GM19193 (cell line): ENCODE data around the gene CBL.

Experiments used
- POLR2A ChIP-seq: IDR thresholded peaks from 4 replicates; pipeline ENCODE4 v1.6.1; 2011; ENCODE audit not compliant: insufficient read depth, insufficient read length; ENCODE audit errors: extremely low read depth

Gene CBL

DNA sequence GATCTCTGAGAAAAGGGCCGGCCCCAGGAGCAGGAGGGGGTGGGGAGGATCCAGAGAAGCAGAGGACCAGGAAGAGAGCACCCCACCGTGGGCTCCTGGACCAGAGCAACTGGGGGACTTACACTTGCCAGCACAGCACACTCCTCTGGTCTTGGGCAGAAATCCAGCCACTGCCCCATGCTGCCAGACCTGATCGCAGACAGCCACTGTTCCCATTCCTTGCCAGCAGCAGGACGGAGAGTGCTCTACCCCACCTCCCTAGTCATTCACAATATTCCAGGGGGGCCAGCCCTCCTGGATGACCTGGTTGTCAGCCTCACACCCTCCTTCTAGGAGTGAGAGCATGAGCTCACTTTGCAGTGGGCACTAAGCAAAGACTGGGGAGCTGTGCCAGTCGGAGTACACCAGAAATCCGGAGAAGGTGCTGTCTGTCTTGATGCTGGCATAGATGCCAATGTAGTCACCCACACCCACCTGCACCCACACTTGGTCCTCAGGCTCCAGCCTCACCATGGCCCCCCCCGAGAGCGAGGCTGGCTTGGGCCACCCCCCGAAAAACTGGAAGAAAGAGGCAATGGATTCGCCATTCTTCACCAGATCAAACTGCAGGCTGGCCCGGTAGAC, 132.9 kb downstream of the CBL start:
- TF ChIP-seq POLR2A = no peak

DNA sequence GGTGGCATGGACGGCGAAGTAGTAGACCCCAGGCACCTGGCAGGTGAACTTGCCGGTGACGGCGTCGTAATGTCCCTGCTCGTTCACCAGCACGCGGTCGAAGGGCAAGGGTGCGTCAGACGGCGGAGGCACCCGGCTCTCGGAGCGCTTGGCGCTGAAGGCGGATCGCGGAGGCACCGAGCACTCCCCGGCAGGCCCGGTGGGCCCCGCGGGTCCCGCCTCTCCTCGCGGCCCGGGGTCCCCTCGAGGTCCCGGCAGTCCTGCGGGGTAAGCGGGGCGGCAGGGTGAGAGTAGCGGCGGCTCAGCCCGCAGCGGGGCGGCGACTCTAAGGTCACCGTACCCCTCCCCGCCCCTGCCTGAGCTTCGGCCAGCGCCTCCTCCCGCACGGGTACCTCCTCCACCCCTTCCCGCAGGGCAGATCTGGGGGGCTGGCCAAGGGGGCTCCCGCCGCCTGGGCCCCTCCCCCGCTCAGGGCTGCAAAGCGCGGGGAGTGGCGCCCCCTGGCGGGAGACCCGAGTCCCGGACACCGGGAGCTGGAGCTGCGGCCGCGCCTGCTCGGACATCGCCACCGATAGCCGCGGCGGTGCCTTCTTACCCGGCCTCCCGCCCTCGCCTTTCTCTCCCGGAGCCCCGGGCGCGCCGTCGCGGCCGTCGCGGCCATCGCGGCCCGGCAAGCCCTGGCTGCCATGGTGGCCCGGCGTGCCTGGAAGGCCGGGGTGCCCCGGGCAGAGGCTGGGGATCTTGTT, 133.6 kb downstream of the CBL start:
- TF ChIP-seq POLR2A = no peak

DNA sequence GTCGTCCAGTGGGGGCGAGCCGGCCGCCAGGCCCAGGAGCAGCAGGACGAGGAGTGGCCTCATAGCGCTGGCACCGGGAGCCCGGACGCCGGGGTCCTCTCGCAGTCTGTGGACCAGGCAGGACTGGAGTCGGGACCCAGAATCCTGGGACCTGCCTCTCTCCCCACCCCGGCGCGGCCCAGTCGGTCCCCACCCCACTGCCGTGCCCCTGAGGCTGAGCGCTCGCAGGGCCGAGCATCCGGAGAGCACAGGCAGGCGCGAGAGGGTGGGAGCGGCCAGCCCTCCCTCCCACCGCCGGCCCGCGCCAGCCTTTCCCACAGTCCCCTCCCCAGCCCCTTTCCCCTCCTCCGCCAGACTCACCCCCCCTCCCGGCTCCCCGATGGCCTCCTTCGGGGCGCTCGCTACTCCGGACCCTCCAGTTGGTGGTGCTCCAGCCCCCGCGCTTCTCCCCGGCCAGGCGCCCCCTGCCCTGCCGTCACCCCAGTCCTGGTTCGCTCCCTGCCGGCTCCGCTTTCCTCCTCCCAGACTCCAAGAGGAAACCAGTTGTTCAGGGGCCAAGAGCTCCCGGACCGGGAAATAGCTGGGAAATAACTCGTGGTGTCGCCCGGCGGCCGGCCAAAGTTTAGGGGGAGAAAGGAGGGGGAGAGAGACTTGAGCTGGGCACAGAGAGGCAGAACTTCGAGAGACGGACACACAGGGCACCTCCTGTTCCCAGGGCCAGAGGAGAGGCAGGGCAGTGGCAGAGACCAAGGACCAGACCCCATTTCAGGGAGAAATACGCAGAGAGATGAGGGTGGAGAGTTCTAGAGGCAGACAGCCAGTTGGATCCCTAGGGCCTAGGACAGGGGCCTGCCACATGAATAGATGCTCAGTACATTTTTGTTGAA, 134.4 kb downstream of the CBL start, which contains the start of gene C1QTNF5:
C1QTNF5 (minus strand) TSS at position 549 of the 887 bp plus-strand sequence; CDS start at position 63, 486 bp downstream.
- no peak for TF ChIP-seq POLR2A

DNA sequence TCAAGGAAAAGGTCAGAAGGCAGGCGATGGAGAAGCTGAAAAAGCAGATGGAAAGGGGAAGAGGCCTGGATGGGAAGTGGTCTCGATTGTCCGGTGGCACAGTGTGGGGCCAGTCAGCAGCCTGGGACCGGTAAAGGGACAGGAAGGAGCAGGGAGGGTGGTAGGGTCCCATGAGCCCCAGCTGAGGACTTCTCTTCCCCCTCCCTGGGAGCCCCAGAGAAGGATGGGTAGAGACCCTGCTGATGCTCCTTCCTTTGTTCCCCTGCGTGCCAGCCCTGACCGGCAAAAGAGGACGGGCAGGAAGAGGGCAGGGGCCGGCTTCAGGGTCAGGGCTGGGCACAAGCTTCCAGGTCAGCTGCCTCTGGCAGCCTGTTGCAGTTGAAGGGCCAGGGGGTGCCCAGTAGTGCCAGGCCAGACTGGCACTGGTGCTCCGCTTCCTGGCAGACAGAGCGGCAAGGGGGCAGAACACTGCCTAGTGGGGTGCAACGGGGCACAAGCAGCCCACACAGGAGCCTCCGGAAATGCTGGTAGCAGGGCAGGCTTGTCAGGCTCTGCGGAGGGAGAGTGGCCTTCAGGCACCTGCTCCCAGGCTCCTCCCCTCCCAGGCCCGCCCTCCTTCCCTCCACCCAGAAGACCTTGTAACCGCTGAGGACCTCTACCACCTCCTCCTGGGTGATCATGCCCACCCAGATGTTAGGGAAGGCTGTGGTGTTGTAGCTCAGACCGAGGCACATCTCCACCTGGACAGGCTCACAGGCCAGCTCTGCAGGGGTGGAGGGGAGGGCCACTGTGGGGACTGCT, 135.3 kb downstream of the CBL start:
- no peak for TF ChIP-seq POLR2A

DNA sequence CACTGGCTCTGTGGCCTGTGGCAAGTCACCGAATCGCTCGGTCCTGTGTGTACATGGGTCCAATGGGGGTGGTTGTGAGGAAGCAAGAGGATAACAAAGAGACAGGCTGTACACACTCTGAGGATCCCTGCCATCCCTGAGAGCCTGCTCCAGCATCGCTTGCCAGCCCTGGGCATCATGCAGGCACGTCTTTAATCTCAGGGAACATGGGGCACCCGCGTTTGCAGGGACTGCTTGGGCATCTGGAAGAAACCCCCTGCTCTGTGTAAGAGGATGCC, 135.8 kb downstream of the CBL start:
- no peak for TF ChIP-seq POLR2A

DNA sequence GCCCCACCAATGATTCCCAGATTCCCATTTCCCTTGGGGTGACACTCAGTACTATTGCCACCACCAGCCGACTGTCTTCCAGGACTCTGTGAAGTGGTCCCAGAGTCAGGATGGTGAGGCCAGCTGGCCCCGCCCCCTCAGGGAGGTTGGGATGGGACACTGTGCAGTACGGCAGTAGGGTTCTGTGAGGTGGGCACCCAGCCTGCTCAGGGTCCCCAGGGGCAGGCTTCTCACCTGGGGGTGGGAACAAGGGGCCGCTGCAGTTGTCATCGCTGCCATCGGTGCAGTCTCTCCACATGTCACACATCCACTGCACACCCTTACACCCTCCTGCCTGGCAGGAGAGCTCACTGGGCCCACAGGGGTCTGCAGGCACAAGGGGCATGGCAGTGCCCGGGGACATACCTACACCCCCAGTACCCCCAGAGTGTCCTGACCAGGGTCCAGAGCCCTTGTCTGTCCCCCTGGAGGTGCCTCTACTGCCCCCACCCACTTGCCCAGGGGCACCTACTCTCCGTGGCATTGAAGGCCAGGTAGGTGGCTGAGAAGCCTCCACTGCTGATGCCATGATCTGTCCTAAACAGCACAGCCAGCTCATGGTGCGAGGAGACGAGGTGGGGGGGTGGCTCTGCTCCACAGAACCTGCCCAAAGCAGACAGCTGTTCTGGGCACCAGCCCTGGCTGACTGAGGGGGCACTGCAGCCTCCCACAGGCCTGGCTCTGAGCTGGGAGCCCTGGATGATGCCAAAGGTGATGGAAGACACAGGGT, 136.4 kb downstream of the CBL start:
- no peak for TF ChIP-seq POLR2A

DNA sequence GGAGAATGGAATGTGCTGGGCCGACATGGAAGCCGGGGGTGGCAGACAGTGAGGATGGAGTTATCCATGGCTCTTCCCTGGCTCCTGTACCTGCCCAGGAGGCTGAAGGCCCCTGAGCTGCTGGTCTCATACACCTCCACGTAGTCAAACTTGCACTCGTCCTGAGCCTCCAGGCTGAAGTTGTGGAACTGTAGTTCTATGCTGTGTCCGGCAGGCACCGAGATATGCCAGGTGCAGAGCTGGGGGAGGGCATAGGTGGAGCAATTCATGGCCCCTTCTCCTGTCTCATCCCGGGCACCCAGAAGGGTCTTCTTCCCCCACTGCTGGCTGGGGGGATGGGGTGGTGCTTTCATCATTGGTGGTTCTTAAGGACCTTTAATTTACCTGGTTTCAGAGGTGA, 137.6 kb downstream of the CBL start:
- TF ChIP-seq POLR2A = no peak

DNA sequence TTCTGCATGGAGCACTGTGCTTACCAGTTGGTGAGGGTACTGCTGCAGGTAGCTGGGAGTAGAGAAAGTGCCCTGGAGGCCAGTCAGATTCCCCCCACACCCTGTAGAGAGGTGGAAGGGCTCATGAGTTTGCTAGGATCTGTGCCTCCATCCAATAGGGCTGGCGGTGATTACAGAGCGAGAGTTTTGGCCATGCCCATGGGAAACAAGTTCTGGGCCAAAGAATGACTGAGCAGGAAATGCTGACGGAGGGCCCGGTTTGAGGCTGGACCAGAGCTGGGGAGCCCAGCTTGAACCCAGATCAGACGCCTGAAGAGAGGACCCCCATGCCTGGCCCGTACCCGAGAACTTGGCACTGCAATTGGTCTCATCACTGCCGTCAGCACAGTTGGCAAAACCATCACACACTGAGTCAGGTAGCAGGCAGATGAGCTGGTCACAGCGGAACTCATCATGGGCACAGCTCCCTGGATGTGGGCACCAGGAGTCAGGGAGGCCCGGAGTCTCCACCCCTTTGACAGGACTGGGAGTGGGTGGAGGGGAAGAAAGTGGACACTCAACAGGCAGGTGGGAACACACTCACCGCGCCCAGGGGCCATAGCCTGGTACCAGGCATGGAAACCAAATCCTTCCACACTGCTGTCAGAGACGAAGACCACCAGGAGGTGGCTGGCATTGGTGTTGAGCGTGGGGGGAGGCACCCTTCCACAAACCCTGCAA, 138.3 kb downstream of the CBL start:
- TF ChIP-seq POLR2A = no peak

DNA sequence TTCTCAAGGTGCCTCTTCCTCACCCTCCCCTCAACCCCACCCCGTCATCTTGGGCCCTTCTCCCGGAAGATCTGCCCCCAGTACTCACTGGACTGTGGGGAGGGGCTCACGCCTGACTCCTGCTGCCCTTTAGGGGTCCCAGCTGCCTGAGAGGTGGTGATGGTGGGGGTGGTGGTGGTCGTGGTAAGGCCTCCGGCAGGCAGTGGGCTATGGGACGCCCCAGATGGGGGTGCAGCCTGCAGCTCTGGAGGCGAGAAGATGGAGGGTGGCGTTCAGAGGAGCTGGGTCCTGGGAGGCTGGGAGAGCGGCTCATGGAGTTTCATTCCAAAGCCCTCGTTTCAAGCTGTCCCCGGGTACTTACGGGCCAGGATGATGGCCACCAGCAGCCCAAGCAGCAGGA, 139.5 kb downstream of the CBL start:
- TF ChIP-seq POLR2A = no peak

DNA sequence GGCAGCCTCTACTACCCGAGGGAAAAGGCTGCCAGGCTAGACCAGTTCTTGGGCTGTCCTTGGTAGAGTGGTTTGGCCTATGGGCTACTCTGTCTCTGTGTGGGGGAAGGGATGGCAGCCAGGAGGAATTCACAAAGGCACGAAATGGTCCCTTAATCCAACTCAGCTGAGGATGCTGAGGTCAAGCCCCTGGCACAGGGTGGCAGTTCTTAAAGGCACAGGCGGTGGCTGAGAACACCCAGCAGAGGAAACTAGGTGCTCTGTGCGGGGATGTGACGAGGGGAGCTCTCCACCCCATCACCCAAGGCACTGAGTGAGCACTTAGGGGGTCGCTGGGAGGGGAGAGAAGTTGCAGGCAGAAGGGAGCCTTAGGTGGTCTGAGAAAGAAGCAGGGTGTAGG, 140.5 kb downstream of the CBL start, which contains the start of gene MFRP:
MFRP (minus strand) TSS at position 101 of the 400 bp plus-strand sequence. CDS start 192 bp downstream, outside the sequence.
- no peak for TF ChIP-seq POLR2A

DNA sequence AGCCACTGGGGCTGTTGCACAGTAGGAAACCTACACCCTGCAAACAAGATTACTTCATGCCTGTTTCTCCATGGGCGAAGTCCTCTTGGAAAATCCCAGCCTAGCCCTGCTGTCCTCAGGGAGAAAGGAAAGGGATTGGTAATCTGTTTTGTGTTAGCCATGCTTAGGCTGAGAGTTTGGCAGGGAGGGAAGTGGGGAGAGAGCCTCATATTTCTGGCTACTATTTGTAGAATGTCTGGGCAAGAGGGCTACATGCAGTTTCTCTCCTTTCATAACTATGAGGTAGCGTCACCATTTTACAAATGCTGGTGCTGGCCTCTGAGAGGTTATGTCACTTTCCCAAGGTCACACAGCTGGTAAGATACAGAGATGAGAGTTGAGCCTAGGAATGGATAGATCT, 141.1 kb downstream of the CBL start:
- TF ChIP-seq POLR2A = no peak

DNA sequence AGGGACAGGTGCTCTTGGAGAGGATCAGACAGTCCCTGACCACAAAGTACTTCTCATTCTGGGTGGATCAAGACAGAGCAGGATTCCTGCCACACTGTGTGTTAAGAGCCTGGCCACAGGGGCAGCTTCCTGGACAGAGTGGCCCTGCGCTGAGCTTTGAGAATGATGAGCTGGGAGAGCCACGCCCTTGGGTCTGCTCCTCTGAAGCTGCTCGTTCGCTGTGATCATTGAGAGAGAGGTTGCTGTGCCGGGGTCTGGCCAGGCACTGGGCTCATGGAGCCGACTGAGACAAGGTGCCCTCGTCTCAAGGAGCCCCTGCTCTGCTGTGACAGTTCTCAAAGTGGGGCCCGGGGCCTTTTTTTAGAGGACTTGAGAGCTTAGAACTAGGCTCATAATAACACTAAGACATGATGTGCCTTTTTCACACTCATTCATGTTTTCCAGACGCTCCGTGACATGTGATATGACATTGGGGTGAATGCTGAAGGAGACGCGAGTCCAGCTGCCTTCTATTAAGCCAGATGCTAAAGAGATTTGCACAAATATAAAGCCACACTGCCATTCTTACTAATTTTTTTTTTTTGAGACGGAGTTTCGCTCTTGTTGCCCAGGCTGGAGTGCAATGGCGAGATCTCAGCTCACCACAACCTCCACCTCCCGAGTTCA, 141.9 kb downstream of the CBL start:
- TF ChIP-seq POLR2A = no peak

DNA sequence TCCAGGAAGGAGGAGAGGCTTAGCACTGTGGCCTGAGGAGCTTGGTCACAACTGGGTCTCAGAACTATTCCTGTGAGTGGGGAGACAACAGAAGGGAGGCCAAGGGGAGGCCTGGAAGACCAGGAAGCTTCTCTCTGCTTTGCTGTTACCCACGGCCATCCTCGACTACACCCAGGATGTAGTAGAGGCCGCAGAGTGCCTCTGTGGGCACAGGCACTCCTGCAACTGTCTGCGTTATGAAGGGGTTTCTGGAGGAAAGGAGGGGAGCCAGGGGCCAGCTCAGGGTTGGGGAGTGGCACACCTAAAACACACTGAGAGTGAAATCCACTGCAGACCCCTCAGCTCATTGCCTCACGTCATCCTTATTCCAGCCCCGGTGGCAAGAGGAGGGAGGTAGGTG, 144.2 kb downstream of the CBL start:
- no peak for TF ChIP-seq POLR2A
